Tibial nerve (tissue), 4 donors: ENCODE results near the gene C1orf116.

Experiments
- EP300 ChIP-seq, 2 donors: sonication (generic); formaldehyde crosslinking; IDR thresholded peaks; one replicate each; pipeline ENCODE4 v1.6.1; 2017; ENCODE audit warnings: antibody characterized with exemption in 2 of 2, mild to moderate bottlenecking in 1 of 2
- POLR2A ChIP-seq, 2 donors: fragments of 450-650 bp; IDR thresholded peaks; one replicate each; pipeline ENCODE4 v1.6.1; 2017; ENCODE audit warnings: antibody characterized with exemption in 2 of 2, mild to moderate bottlenecking in 2 of 2, moderate library complexity in 2 of 2
- TF ChIP-seq, protein P1 (sequence below), 5 experiments: fragments of 200-600 bp in 3 of 5; fragments of 450-650 bp in 2 of 5; sonication (generic) in 3 of 5; IDR thresholded peaks; one replicate each; pipeline ENCODE4 v1.5.1; 2016 to 2019; ENCODE audit warnings: antibody characterized with exemption in 5 of 5, mild to moderate bottlenecking in 3 of 5, moderate library complexity in 2 of 5

DNA sequence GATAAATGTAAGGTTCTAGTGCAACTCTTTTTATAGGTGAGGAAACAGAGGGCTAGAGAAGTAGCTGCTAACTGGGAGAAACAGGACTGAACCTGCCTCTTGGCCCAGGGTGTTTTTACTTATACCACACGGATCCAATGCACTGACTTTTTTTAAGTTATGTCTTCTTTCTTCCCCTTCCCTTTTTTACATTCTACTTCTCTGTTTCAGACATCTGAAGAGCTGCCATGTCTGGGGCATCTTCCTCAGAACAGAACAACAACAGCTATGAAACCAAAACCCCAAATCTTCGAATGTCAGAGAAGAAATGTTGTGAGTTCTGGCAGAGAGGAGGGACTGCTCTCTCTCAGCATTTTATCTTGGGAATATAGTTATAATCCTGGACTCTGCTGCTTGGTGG is 21.9 kb upstream of the C1orf116 start:
- TF ChIP-seq, protein P1, sequence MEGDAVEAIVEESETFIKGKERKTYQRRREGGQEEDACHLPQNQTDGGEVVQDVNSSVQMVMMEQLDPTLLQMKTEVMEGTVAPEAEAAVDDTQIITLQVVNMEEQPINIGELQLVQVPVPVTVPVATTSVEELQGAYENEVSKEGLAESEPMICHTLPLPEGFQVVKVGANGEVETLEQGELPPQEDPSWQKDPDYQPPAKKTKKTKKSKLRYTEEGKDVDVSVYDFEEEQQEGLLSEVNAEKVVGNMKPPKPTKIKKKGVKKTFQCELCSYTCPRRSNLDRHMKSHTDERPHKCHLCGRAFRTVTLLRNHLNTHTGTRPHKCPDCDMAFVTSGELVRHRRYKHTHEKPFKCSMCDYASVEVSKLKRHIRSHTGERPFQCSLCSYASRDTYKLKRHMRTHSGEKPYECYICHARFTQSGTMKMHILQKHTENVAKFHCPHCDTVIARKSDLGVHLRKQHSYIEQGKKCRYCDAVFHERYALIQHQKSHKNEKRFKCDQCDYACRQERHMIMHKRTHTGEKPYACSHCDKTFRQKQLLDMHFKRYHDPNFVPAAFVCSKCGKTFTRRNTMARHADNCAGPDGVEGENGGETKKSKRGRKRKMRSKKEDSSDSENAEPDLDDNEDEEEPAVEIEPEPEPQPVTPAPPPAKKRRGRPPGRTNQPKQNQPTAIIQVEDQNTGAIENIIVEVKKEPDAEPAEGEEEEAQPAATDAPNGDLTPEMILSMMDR (IDR thresholded peaks at IDR 0.05), result no peak
- TF ChIP-seq EP300 (IDR thresholded peaks at IDR 0.05) (no peak), POLR2A (IDR thresholded peaks at IDR 0.05) (no peak)
